GM18508 (cell line): Measurements from ENCODE around the gene GPR156.
"Not testable (repeated sequence)": the region's sequence is repeated elsewhere in the genome, so short reads cannot be mapped to it uniquely, and the experiment has no call there.

ENCODE experiments used
- ATAC-seq: cut with Tn5 transposase; IDR thresholded peaks from one replicate; pipeline ENCODE4 v1.9.1; 2021; ENCODE audit warnings: moderate number of reproducible peaks; ENCODE audit not compliant: insufficient read depth, unreplicated experiment

The GPR156 gene

DNA sequence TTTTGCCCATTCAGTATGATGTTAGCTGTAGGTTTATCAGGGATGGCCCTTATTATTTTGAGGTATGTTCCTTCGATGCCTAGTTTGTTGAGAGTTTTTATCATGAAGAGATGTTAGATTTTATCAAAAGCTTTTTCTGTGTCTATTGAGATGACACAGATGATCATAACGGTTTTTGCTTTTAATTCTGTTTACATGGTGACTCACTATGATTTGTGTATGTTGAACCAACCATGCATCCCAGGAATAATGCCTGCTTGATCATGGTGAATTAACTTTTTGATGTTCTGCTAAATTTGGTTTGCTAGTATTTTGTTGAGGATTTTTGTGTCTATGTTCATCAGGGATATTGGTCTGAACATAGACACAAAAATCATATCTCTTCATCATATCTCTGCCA is 8.3 kb downstream of the GPR156 start:
- ATAC-seq = no peak

DNA sequence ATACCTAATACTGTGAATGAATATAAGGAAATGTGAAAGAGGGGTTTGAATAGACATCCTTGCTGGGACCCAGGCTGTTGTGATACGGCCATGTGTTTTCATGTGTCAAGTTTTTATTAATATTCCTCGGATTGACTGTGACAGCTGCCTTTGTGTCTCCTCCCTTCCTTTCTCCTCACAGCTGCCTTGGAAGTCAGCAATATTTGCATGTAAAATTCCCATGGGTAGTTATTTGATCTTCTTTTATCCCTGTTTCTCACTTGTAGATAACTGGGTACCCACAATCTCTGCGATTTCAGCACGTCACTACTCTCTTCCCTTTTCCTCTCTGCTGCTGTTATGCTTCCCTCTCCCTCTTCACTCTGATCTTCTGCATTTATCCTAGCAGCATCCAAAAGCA is 9.4 kb downstream of the GPR156 start:
- no peak for ATAC-seq

DNA sequence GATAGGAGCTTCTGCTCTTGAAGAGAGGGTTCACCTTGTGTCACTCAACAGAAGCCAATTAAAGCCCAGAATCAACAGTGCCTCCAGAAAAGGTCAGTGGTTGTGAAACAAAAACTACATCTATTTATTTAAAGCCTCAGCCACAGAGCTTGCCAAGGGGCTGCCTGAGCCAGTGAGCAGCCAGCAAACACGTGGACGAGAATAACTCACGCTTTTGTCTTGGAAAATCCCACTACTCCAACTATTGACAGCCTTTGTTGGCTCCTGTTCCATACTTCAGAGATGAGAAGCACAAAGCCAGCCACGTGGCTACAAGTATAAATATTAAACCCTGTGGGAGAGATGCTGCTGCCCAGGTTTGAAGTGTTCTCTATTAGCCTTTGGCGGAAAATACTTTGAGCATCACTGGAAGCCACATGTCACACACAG is 10.3 kb downstream of the GPR156 start:
- no peak for ATAC-seq

DNA sequence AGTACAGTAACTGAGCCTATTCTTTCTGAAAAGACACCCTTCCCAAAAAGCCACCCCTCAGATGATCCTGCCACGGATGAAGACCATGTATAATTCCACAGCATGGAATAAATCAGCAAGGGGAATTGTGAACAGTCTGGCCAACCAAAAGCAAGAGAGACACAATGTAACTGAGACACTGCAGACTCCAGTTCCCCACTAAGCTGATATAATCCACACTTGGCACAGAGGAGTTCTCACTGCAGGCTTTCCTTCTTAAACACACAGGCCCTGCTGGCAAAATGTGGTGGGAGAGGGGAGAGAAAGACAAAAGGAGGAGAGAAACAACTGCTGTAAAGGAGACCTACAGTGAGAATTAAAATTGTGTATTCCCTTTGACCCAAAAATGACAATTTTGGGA is 12.7 kb downstream of the GPR156 start:
- no peak for ATAC-seq

DNA sequence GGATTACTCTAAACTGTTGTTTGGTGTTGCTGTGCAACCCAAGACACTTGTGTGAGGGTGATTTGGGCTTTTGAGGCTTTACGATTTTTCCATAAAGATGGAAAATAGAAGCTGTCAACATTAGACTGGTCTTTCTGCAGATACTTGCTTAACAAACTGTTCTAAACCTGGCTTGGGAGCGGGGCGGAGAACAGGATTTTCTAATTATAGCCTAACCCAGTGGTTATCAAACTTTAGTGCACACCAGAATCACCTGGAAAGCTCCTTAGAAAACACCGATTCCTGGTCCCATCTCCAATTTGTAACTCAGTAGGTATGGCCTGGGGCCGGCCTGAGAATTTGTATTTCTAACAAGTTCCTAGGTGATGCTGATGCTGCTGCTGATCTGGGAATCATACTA is 19.0 kb downstream of the GPR156 start:
- no peak for ATAC-seq

DNA sequence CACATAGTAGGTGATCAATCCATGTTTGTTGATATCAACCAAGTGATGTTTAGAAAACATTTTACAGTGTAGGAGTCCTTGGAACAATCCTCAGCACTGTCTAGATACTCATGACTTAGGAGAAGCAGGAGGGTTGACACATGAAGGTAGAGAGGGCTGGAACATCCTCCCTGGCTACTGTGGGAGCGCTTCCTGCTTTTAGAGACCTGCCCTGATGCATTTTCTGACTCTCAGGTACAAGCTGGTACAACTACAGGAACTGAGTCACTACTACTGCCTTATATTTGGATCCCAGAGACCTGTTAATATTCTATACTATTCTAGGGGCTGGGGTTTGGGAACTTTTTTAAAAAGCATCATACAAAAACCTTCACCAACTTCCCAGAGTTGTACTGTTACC is 20.1 kb downstream of the GPR156 start:
- ATAC-seq = no peak

DNA sequence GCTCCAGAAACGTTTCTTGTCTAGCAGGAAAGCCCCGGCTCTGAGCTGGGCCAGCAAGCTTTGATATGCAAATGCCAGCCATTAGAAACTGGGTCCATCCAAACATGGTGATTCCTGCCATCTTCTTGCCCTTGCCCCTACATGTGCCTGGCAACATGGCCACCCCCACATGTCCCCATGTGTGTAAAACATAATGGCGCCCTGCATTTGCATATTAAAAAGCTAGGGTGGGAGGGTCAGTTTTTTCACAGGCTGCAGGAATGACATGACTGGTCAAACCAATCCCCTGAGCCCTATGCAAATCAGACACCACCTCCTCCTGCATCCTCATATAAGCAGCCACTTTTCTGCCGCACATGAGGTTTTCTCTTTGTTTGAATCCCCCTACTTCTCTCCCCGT is 21.2 kb downstream of the GPR156 start:
- ATAC-seq = no peak

DNA sequence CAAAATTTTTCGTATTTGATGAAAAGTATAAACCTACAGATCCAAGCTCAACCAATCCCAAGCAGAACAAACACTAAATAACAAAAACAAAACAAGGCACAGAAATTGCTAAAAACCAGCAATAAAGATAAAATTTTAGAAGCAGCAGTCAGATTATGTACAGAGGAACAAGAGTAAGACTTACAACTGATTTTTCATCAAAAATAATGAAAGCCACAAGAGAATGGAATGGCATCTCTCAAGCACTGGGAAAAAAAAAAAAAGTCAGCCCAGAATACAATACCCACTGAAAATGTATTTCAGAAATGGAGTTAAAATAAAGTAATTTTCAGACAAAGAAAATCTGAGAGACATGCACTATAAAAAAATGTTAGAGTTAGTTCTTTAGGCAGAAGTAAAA is 27.0 kb downstream of the GPR156 start:
- ATAC-seq = no peak

DNA sequence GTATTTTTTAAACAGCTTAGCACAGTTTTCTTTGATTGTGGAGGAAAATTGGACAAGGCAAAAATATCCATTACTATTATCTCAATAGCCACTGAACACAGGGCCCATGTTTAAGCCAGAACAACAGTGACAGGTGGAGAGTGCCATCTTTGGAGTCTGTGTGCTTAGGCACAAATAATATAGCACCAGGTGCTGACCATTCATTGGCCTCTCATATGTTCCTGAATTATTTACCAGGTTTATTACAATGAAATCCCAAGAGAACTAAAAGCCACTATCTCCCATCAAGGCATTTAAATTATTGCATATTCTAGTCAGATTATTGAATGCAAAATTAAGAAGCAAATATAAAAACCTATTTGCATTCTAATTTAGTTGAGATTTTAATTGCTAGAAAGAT is 39.6 kb downstream of the GPR156 start:
- ATAC-seq = no peak

DNA sequence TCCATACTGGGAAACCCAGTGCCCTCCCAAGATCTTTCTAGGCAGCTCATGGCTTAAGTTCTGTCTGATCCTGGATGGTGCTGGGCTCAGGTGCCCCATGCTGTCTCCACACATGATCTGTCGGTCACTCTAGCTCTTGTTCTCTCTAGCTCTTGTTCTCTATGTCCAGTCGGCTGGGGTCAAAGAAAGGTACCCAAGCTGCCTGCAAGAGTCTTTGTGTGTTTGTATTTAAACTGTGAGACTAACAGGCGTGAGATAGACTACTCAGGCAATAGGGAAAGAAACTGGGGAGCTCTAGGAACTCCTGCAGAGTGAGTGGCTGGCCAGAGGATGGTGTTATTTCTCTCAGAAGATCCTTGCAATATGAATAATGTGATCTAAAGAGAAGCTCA is 40.2 kb downstream of the GPR156 start:
- ATAC-seq = no peak

DNA sequence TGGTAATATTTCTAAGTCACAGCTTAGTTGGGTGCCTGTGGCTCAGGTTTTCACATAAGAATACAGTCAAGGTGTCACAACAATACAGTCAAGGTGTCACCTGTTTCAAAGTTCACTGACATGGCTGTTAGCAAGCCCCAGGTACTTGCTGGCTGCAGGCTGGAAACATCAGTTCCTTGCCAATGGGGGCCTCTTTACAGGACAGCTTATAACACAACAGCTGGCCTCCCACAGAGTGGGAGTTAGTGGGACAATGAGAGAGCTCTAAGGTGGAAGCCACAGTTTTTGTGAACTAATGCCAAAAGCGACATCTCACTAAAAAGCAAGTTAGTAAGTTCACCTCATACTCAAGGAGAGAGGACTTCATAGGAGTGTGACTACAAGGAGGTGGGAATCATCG is 45.4 kb downstream of the GPR156 start:
- no peak for ATAC-seq

DNA sequence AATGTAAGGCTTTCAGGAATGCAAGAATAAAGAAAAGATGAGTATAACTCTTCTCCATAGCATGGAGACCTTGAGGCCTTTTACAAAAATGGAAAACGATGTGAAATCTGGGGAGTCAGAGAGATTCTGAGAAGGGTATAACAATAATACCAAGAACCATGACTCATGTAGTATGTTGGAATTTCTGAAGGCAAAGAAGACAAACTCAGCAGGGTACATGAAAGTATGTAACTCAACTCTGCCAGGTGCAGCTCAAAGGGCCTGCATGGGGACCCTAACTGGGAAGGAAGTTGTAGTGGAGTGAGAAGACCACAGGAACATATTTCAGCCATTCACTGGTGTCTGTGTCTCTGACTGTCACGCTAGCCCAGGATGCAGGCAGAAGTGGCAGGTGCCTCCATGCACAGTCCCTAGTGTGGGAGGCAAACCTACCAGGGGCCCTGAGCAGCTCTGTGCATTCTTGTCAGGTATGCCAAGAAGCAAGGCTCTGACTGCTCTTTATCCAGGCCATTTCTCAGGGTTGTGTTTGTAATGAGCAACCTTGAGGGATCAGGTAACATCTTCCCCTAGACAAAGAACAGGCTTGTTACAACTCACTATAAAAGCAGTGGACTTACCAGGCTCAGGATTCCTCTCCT is 57.2 kb downstream of the GPR156 start:
- ATAC-seq = no peak

DNA sequence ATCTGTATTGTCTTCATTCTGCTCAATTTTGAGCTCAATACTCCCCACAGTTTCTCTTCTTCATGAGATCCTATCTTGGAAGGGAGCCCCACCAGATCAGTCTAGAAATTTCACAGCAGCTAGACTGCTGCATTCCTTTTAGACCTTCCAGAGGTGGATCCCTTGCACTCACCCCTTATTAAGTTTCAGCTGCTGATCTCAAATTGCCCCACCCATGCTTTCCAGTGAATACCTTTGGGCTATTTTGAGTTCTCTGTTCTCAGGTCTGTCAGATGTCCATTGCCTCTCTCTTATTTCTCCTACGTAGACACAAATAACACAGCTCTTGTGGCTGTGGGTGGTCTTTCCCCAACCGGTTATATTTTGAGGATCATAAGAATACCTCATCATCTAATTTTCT is 60.8 kb downstream of the GPR156 start:
- ATAC-seq = no peak

DNA sequence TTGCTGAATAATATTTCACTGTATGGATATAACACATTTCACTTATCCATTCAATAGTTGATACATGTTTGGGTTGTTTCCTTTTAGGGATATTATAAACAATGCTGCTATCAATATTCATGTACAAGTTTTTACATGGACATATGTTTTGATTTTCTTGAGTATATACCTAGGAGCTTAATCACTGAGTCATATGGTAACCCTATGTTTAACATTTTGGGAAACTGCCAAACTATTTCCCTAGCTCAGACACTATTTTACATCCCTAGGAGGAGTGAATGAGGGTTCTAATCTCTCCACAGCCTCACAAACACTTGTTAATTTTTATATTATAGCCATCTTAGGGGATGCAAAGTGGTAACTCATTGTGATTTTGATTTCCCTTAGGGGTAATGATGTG is 66.0 kb downstream of the GPR156 start:
- no peak for ATAC-seq

DNA sequence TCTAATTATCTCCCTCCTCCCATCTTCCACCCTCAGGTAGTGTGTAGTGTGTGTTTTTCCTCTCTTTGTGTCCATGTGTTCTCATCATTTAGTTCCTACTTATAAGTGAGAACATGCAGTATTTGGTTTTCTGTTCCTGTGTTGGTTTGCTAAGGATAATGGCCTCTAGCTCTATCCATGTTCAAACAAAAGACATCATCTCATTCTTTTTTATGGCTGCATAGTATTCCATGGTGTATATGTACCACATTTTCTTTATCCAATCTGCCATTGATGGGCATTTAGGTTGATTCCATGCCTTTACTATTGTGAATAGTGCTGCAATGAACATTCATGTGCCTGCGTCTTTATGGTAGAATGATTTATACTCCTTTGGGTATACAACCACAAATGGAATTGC is 68.4 kb downstream of the GPR156 start:
- ATAC-seq = not testable (repeated sequence)

DNA sequence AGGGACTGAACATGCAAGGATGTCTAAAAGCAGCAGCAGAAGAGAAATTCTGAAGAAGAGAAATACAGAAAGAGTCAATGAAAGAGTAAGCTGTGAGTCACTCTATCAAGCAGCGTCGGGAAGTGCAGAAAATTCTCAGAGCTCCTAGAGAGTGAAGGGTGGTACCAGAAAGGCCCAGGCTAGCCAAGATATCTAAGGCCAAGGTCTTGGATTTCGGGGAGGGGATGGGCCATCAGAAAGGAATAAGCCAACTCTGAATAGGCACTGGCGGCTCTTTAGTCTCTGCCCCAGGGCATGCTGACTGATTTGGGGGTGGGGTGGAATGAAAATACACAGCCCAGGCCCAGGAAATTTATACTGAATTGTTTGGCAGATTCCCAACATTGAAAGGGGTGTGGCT is 70.8 kb downstream of the GPR156 start:
- no peak for ATAC-seq

DNA sequence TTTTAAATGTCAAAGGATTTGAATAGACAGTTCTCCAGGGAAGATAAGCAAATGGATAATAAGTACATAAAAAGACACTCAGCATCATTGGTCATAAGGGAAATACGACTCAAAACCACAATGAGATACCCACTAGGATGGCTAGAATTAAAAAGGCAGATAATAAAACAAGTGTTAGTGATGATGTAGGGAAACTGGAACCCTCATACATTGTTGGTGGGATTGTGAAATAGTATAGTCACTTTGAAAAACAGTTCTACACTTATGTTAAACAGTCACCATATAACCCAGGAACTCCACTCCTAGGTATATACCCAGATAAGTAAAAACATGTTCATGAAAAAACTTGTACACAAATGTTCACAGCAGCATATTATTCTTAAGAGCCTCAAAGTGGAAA is 72.5 kb downstream of the GPR156 start:
- ATAC-seq = no peak

DNA sequence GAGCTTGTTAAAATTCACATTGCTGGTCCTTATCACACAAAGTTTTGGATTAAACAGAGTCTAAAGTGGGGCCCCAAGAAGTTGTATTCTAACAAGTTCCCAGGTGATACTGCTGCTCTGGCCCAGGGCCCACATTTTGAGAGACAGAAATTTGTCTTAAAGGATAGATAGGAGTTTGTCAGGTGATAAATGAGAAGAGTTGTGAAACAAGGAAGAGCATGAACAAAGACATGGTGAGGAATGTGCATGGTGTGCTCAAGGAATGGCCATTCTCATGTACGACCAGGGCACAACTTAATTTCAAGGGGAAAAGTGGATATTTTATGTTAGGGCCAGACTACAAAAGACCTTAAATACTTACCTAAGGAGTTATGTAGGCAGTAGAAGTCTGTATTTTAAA is 75.6 kb downstream of the GPR156 start:
- ATAC-seq = no peak

DNA sequence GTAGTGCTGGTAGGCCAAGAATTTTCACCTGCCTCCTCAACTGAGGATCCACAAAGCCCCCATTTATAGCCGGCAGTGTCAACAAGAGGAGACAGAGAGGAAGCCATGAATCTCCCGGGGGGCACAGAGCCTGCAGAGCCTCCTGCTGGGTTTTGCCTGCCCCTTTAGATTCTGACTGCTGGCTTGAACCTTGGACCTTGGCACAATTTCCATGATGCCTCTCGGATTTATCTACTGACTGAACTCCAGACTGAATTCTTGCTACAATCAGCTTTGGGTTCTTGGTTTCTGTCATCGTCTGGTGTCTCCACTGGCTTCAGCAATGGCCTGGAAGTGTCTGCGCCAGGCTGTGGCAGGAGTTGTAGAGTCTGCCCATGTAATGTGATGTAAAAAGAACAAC is 80.7 kb downstream of the GPR156 start:
- no peak for ATAC-seq

DNA sequence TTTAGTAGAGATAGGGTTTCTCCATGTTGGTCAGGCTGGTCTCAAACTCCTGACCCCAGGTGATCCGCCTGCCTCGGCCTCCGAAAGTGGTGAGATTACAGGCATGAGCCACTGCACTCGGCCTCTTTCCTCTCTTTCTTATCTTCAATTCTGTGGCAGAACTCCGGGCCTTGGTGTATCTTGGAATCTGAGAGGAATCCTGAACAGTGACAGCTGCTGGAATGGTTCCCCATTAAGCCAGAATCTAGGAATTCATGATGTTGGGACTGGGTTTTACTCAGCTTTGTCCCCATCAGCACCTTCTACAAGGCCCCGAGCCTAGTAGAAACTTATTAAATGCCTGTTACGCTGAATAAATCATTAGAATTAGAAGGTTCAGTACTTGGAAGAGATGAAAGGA is 81.4 kb downstream of the GPR156 start:
- no peak for ATAC-seq

DNA sequence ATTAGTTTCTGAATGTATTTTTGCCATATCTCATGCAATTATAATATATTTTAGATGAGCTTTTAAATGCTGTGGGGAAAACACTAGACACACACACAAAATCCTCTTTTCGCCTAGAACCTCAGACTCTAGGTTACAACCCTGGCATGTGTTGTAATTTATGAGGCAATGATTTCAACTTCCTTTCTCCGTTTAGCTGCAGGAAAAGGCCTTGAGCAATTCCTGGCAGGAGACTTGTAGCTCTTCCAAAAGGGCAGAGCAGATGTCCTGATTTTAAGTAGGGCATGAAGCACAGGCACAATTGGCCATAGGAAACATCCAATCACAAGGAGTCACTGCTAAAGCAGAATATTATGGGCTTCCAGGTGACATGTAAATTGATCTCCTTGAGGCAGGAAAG is 82.0 kb downstream of the GPR156 start:
- no peak for ATAC-seq

DNA sequence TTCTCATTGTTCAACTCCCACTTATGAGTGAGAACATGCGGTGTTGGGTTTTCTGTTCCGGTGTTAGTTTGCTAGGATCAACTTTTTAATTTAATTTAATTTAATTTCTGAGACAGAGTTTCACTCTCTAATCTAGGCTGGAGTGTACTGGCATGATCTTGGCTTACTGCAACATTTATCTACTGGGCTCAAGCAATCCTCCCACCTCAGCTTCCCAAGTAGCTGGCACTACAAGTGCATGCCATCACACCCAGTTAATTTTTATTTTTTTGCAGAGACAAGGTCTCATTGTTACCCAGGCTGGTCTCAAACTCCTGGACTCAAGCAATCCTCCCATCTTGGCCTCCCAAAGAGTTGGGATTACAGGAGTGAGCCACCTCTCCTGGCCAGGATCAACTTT is 82.7 kb downstream of the GPR156 start:
- no peak for ATAC-seq
